ENCODE results near the gene SMAP2.
A peak's percentile ranks its signal among the peaks of the same experiment; 100 is the strongest.
"Not testable (repeated sequence)": the region's sequence is repeated elsewhere in the genome, so short reads cannot be mapped to it uniquely, and the experiment has no call there.

The SMAP2 gene

DNA sequence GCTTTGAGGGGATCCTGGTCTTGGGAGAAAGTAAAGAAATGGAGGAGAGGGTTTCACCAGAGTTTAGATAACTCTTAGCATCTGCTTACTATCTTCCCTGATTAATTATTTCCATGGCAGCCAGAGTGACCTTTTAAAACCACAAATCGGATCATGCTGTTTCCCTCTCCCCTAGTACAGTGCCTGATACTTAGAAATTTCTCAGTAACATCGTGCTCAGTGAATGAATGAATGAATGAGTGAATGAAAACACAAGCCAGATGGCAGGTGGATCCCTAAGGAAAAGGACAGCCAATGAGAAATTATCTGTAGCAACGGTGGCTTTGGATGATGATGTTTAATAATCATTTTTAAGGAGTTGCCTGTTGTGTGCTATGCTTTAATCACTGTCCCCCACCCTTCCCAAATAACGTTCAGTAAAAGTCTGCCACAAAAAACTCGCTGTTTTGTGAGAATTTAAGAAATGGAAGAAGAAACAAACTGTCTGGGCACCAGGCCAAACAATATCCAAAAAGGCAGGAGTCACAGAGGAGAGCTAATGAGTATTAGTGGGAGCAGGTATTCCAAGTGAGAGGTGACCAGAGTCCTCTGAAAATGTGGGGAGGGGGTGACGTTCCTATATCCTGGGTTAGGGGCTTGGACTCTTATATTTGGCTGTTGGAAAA, 737 bp upstream of the SMAP2 start:
- no peak for DNase-seq

DNA sequence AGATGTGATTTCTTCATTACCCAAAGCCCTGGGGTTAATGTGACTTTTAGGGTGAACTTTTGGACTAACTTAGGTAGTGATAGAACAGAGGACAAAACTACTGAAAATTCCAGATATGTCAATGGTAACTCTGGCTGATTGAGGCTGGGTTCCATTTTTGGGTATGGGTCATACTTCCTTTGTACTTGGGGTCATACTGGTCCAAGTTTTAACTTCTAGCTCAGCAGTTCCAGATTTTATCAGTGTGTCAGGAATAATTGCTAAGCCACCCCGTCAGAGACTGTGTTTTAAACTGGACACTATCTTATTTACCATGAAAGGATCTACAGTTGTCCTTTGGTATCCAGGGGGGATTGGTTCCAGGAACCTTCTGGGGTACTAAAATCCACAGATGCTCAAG, 4.0 kb downstream of the SMAP2 start:
- no peak for DNase-seq

DNA sequence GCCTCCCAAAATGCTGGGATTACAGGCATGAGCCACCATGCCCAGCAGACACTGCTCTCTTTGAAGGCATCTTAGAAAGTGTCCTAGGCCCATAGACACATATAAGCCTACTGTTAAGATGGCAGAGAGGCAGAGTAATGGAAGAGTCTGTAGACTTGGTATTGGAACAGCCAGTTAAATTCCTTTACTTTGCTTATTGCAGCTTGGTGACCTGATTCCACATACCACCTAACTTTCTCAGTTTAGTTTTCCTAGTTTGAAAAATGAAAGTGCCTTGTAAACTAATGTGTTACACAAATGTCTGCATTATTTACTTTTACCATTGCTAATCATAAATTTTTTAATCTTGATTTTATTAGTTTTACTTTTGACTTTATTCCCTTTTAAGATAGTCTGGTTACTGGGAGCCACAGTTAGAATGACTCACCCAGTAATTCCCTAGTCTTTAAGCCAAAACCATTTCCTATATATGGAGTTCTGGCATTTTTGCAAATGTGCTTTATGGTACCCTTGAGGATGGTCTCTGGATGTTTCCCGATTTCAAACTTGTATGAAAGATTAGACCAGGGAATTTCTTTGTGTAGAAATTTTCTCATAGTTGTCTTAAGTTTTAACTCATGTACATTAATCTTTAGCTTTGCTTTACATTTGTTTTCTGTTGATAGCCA, 6.4 kb downstream of the SMAP2 start:
- DNase-seq = peak; percentile 64

GRCh38 chr1:40380817-40381216, 7.3 kb downstream of the SMAP2 start:
- DNase-seq = no peak

GRCh38 chr1:40381268-40382107, 8.0 kb downstream of the SMAP2 start:
- DNase-seq = no peak

- no peak for DNase-seq
Observed at GRCh38 chr1:40382108-40382460, 8.6 kb downstream of the SMAP2 start.

- no peak for DNase-seq
Observed at GRCh38 chr1:40382601-40383000, 9.1 kb downstream of the SMAP2 start.

GRCh38 chr1:40383095-40383487, 9.6 kb downstream of the SMAP2 start:
- DNase-seq = no peak

GRCh38 chr1:40383488-40384412, 10.2 kb downstream of the SMAP2 start:
- peak; percentile 89 for DNase-seq

GRCh38 chr1:40384413-40384762, 10.9 kb downstream of the SMAP2 start:
- DNase-seq = no peak

- DNase-seq = no peak
Observed at GRCh38 chr1:40384887-40385286, 11.4 kb downstream of the SMAP2 start.

DNA sequence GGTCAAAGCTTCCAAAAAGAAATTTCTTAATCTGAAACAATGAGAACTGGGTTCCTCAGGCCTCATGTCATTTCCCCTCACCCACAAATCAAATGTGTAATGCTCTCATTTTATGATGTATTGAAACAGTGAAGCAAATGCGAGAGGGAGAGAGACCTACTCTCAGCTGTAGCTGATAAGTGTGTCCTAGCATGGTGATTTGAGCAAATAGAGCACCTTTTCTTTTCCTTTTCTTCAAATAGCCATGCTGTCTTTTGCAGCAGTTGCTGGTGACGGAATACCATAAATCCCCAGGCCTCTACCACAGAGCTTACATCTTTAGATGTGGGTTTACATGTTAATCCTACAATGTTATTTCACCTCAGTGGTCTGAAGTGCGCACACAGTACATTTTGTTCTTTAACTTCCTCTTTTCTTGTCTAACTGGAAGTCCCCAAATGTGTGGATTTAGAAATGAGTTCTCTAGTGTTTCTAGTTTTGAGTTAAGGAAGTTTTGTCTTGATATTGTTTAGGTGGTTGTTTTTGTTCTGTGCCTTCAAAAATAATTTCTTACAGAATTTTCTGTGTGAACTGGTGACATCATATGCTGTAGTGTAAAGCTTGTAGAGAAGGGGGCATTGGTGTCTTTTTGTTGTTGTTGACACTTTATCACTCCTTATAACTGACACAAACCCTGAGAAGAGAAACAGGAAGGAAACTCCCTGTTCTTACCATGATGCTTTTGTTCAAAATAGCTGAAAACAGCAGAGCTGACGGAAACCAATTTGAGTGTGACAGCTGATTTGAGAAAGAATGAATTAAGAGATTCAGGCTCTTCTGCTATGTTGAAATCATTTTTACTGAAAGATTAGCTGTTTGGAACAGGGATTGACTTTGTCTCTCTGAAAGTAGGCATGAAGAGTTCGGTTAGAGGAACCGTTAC, 12.2 kb downstream of the SMAP2 start:
- DNase-seq = peak; percentile 20

- no peak for DNase-seq
Observed at GRCh38 chr1:40386359-40386723, 12.8 kb downstream of the SMAP2 start.

- no peak for DNase-seq
Observed at GRCh38 chr1:40386796-40387195, 13.3 kb downstream of the SMAP2 start.

DNA sequence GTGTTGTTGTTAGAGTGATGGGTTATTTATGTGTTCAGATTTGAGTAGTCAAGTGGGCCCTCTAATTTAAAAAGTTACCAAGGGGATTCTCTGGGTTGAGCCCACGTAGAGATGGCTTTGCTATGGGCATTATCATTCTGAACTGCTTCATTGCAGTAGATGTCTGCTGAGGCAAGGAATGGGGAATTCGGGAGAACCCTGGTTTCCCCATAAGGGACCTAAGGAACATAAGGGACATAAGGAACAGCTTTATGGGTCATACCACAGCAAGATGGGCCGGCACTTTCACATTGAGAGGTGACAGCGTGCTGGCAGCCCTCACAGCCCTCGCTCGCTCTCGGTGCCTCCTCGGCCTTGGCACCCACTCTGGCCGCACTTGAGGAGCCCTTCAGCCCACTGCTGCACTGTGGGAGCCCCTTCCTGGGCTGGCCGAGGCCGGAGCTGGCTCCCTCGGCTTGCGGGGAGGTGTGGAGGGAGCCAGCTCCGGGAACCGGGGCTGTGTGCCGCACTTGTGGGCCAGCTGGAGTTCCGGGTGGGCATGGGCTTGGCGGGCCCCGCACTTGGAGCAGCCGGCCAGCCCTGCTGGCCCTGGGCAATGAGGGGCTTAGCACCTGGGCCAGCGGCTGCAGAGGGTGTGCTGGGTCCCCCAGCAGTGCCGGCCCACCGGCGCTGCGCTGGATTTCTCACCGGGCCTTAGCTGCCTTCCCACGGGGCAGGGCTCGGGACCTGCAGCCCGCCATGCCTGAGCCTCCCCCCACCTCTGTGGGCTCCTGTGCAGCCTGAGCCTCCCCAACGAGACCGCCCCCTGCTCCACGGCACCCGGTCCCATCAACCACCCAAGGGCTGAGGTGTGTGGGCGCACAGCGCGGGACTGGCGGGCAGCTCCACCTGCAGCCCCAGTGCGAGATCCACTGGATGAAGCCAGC, 14.1 kb downstream of the SMAP2 start:
- DNase-seq = not testable (repeated sequence)

GRCh38 chr1:40388456-40389321, 15.2 kb downstream of the SMAP2 start:
- not testable (repeated sequence) for DNase-seq

DNA sequence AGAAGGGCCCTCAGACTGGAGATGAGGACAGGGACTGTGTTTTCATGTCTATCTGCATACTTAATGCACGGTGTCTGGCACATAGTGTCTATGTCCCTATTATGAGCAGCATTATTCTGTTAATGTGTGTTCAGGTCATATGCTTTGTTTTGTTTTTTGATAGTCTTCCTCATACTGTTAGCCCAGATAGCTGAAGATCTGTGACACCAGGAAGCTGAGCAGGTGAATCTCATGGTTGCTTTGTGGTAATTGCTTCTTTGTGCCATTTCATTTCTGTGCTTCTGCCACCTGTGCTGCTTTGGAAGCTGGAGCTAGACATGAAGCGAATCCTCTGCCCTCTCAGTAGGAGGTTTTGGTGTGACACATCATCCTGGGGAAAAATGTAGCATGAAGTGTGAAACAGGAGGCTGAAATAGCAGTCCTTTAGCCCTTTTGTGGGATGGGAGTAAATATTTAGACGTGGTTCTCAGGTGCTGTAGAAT, 15.8 kb downstream of the SMAP2 start:
- no peak for DNase-seq

- peak; percentile 94 for DNase-seq
Observed at GRCh38 chr1:40389871-40390560, 16.5 kb downstream of the SMAP2 start.

- DNase-seq = no peak
Observed at GRCh38 chr1:40390857-40391256, 17.3 kb downstream of the SMAP2 start.
